Measurements from ENCODE around the gene UQCC2. TPM values are rescaled to one million over a fixed set of nuclear protein-coding genes. Genes with fewer than 3 reads are reported as not detected.

The UQCC2 gene
- total RNA-seq, 1 donor from 2014 or later, result 190 TPM

- ATAC-seq, result peak; percentile 71
- DNase-seq, result peak; percentile 83
- intact Hi-C loops (cut with micrococcal nuclease), result no loop called here
Observed at GRCh38 chr6:33727932-33728331, 16.4 kb upstream of the UQCC2 start.

- DNase-seq (no peak), ATAC-seq (no peak)
- intact Hi-C loops (cut with micrococcal nuclease), result no loop called here
Observed at GRCh38 chr6:33727126-33727525, 15.6 kb upstream of the UQCC2 start.

GRCh38 chr6:33726696-33727095 lies 15.2 kb upstream of the UQCC2 start:
- ATAC-seq (no peak), DNase-seq (no peak)
- intact Hi-C loops (cut with micrococcal nuclease), result no loop called here

GRCh38 chr6:33725891-33726673 lies 14.6 kb upstream of the UQCC2 start:
- no peak for DNase-seq
- ATAC-seq, result no peak
- intact Hi-C loops (cut with micrococcal nuclease), result no loop called here

GRCh38 chr6:33725222-33725621 lies 13.7 kb upstream of the UQCC2 start:
- ATAC-seq (no peak), DNase-seq (no peak)
- intact Hi-C loops (cut with micrococcal nuclease), result no loop called here

- intact Hi-C loops (cut with micrococcal nuclease), result no loop called here
- DNase-seq (no peak), ATAC-seq (no peak)
Observed at GRCh38 chr6:33724102-33725023, 12.9 kb upstream of the UQCC2 start.

- ATAC-seq (no peak), DNase-seq (no peak)
- intact Hi-C loops (cut with micrococcal nuclease), result no loop called here
Observed at GRCh38 chr6:33723371-33724085, 12.0 kb upstream of the UQCC2 start.

GRCh38 chr6:33722103-33722623 lies 10.7 kb upstream of the UQCC2 start:
- intact Hi-C loops (cut with micrococcal nuclease), result no loop called here
- ATAC-seq (peak; percentile 23), DNase-seq (no peak)

- intact Hi-C loops (cut with micrococcal nuclease), result no loop called here
- DNase-seq (no peak), ATAC-seq (no peak)
Observed at GRCh38 chr6:33721508-33721907, 10.0 kb upstream of the UQCC2 start.

- intact Hi-C loops (cut with micrococcal nuclease), result no loop called here
- DNase-seq, result no peak
- no peak for ATAC-seq
Observed at GRCh38 chr6:33720998-33721397, 9.5 kb upstream of the UQCC2 start.

GRCh38 chr6:33719326-33719987 lies 8.0 kb upstream of the UQCC2 start:
- ATAC-seq, result no peak
- intact Hi-C loops (cut with micrococcal nuclease), result no loop called here
- DNase-seq, result no peak

- intact Hi-C loops (cut with micrococcal nuclease), result no loop called here
- no peak for DNase-seq
- ATAC-seq, result no peak
Observed at GRCh38 chr6:33718713-33719112, 7.2 kb upstream of the UQCC2 start.

- DNase-seq (no peak), ATAC-seq (peak; percentile 41)
- intact Hi-C loops (cut with micrococcal nuclease), result no loop called here
Observed at GRCh38 chr6:33717934-33718455, 6.5 kb upstream of the UQCC2 start.

GRCh38 chr6:33716890-33717632 lies 5.6 kb upstream of the UQCC2 start:
- ATAC-seq (no peak), DNase-seq (no peak)
- intact Hi-C loops (cut with micrococcal nuclease), result no loop called here

- ATAC-seq (no peak), DNase-seq (no peak)
- intact Hi-C loops (cut with micrococcal nuclease), result no loop called here
Observed at GRCh38 chr6:33716379-33716778, 4.9 kb upstream of the UQCC2 start.

GRCh38 chr6:33714385-33715040 lies 3.0 kb upstream of the UQCC2 start:
- intact Hi-C loops (cut with micrococcal nuclease), result no loop called here
- no peak for ATAC-seq

GRCh38 chr6:33713786-33714185 lies 2.3 kb upstream of the UQCC2 start:
- no peak for ATAC-seq
- intact Hi-C loops (cut with micrococcal nuclease), result no loop called here
- DNase-seq, result no peak

More at GRCh38 chr6:33714385-33715040, 3.0 kb upstream of the UQCC2 start:
- DNase-seq, result no peak

- ATAC-seq (no peak), DNase-seq (no peak)
- intact Hi-C loops (cut with micrococcal nuclease), result no loop called here
Observed at GRCh38 chr6:33712914-33713313, 1.4 kb upstream of the UQCC2 start.
